Endothelial cell of umbilical vein (primary cell): Measurements from ENCODE around the gene ROMO1. TPM values are rescaled to one million over a fixed set of nuclear protein-coding genes. Genes with fewer than 3 reads are reported as not detected.

Source experiments
- BruUV-seq: library from RNA; stranded (reverse); fragments of 400-500 nt; replicated peaks from 2 replicates; lab custom pipeline; 2021; lab: Mats Ljungman, UMichigan
- CTCF ChIA-PET: fragments of 300-600, 350-600 bp; sonication (Branson Sonifier 250); formaldehyde crosslinking; loops from one replicate; lab custom pipeline; 2021; ENCODE audit warnings: antibody characterized with exemption, inconsistent platforms; lab: Charles Lee
- POLR2A ChIA-PET: fragments of 300-600, 350-600 bp; sonication (Branson Sonifier 250); formaldehyde crosslinking; loops from one replicate; lab custom pipeline; 2021; ENCODE audit warnings: antibody characterized with exemption, inconsistent platforms; lab: Charles Lee
- DNase-seq: peaks from one replicate; pipeline ENCODE4 v3.0.0-alpha.2; 2011; ENCODE audit warnings: low read depth, low spot score
- FAIRE-seq: peaks from 2 replicates; lab custom pipeline; 2011; peaks lifted over from hg19 to GRCh38; lab: Jason Lieb, UNC
- H2AFZ ChIP-seq: 2 replicates; pipeline ENCODE4 v1.6.0; 2012; ENCODE audit warnings: low read depth, low read length, control low read depth, inconsistent platforms
- H3K27ac ChIP-seq: 2 replicates; pipeline ENCODE4 v1.5.1; 2011; ENCODE audit warnings: low read depth, mild to moderate bottlenecking, control low read depth, low read length, moderate library complexity; ENCODE audit not compliant: insufficient read depth
- H3K27me3 ChIP-seq, 2 experiments: 2 replicates each; pipeline versions ENCODE4 v1.6.0 to v1.6.1; 2011; ENCODE audit warnings: low read length in 2 of 2, mixed read lengths in 1 of 2; ENCODE audit not compliant: control insufficient read depth in 2 of 2, insufficient read depth in 2 of 2
- H3K36me3 ChIP-seq, 2 experiments: 2 replicates in 1 of 2; 3 replicates in 1 of 2; pipeline ENCODE4 v1.5.1; 2011; ENCODE audit warnings: low read length in 2 of 2, mild to moderate bottlenecking in 1 of 2, moderate library complexity in 1 of 2; ENCODE audit not compliant: control insufficient read depth in 2 of 2, insufficient read depth in 2 of 2; ENCODE audit errors: extremely low read depth in 1 of 2
- H3K4me1 ChIP-seq: 3 replicates; pipeline ENCODE4 v1.5.1; 2011; ENCODE audit warnings: mild to moderate bottlenecking, low read length; ENCODE audit not compliant: control insufficient read depth, insufficient read depth; ENCODE audit errors: extremely low read depth
- H3K4me2 ChIP-seq: 2 replicates; pipeline ENCODE4 v1.6.1; 2011; ENCODE audit warnings: low read length, control low read depth, mixed read lengths; ENCODE audit not compliant: insufficient read depth
- H3K4me3 ChIP-seq, 3 experiments: fragments of 200-600 bp in 1 of 3; sonication (generic), shearing (Covaris generic) in 1 of 3; replicated peaks in 1 of 3; 2 replicates each; pipeline ENCODE4 v1.5.1; 2011 to 2016; ENCODE audit warnings: control low read depth in 3 of 3, low read length in 3 of 3, mild to moderate bottlenecking in 2 of 3, inconsistent platforms in 1 of 3, low read depth in 1 of 3, moderate library complexity in 1 of 3; ENCODE audit not compliant: insufficient read depth in 1 of 3
- H3K79me2 ChIP-seq: 2 replicates; pipeline ENCODE4 v1.6.0; 2012; ENCODE audit warnings: low read length, inconsistent platforms; ENCODE audit not compliant: control insufficient read depth, insufficient read depth
- H3K9ac ChIP-seq: replicated peaks from 2 replicates; pipeline ENCODE3; 2011; ENCODE audit warnings: low read length, control low read depth; ENCODE audit not compliant: insufficient read depth; ENCODE audit errors: extremely low read depth
- H3K9me1 ChIP-seq: replicated peaks from 3 replicates; pipeline ENCODE4 v1.6.0; 2011; ENCODE audit warnings: mild to moderate bottlenecking, low read length; ENCODE audit not compliant: control insufficient read depth, insufficient read depth; ENCODE audit errors: extremely low read depth
- H3K9me3 ChIP-seq: replicated peaks from 2 replicates; pipeline ENCODE4 v1.5.1; 2012; ENCODE audit warnings: low read length, inconsistent platforms; ENCODE audit not compliant: control insufficient read depth, insufficient read depth
- H4K20me1 ChIP-seq: replicated peaks from 2 replicates; pipeline ENCODE3; 2011; ENCODE audit warnings: mild to moderate bottlenecking, low read length; ENCODE audit not compliant: control insufficient read depth, insufficient read depth; ENCODE audit errors: extremely low read depth
- EZH2 ChIP-seq: IDR thresholded peaks from 2 replicates; pipeline ENCODE4 v1.6.1; 2012; ENCODE audit warnings: borderline replicate concordance, low read depth, mild to moderate bottlenecking, moderate library complexity, low read length, inconsistent platforms; ENCODE audit not compliant: severe bottlenecking
- FOS ChIP-seq: IDR thresholded peaks from 2 replicates; pipeline ENCODE4 v1.6.1; 2011; ENCODE audit warnings: mild to moderate bottlenecking, low read length, moderate library complexity, borderline replicate concordance; ENCODE audit not compliant: insufficient read depth
- GATA2 ChIP-seq: IDR thresholded peaks from 2 replicates; pipeline ENCODE4 v1.7.0; 2011; ENCODE audit warnings: low read depth, mild to moderate bottlenecking, moderate library complexity, mixed read lengths, low read length; ENCODE audit not compliant: insufficient read length, insufficient read depth
- JUN ChIP-seq: IDR thresholded peaks from 2 replicates; pipeline ENCODE4 v1.6.1; 2011; ENCODE audit warnings: borderline replicate concordance, low read depth; ENCODE audit not compliant: insufficient read length, insufficient read depth
- MYC ChIP-seq: IDR thresholded peaks from one replicate; pipeline ENCODE4 v1.6.1; 2011; ENCODE audit warnings: mild to moderate bottlenecking, low read depth, low read length
- POLR2A ChIP-seq: IDR thresholded peaks from 2 replicates; pipeline ENCODE4 v1.6.1; 2012; ENCODE audit warnings: low read depth, mild to moderate bottlenecking, control low read depth, low read length
- POLR2AphosphoS5 ChIP-seq: IDR thresholded peaks from 2 replicates; pipeline ENCODE4 v1.6.1; 2012; ENCODE audit warnings: low read depth, mild to moderate bottlenecking, control low read depth, low read length, moderate library complexity; ENCODE audit not compliant: insufficient read depth
- dilution Hi-C: fragments of 300-500 bp; cut with MboI; formaldehyde crosslinking; loops from one replicate; pipeline ENCODE4 v1.15.0; 2019; ENCODE audit warnings: low sequenced_read_pairs; ENCODE audit not compliant: extremely low pct_ligation_motif_present
- intact Hi-C: fragments of 100-400 bp; cut with micrococcal nuclease; formaldehyde crosslinking; loops from one replicate; pipeline ENCODE4 v1.10.0; 2022
- polyA plus RNA-seq, 4 experiments: library from polyadenylated mRNA; depleted of rRNA in 3 of 4; stranded (reverse) in 3 of 4; unstranded in 1 of 4; fragments of >200 nt; gene quantifications; 2 replicates each; pipeline versions ENCODE4 v1.2.1 to v1.2.3, GENCODE V29; 2011 to 2012; ENCODE audit warnings: missing spikeins in 1 of 4
- total RNA-seq: library from RNA; stranded (reverse); gene quantifications from 2 replicates; pipeline ENCODE4 v1.2.3, GENCODE V29; 2021
- TF ChIP-seq, protein P1 (sequence below), 2 donors: IDR thresholded peaks; 1 replicate in 1 of 2; 2 replicates in 1 of 2; pipeline ENCODE4 v1.5.1; 2011; ENCODE audit warnings: low read length in 2 of 2, mild to moderate bottlenecking in 2 of 2, moderate library complexity in 2 of 2, control low read depth in 1 of 2, inconsistent platforms in 1 of 2, low read depth in 1 of 2; ENCODE audit not compliant: insufficient read depth in 1 of 2; ENCODE audit errors: extremely low read depth in 1 of 2
- TF ChIP-seq, protein P2 (sequence below): IDR thresholded peaks from 2 replicates; pipeline ENCODE4 v1.6.1; 2011; ENCODE audit not compliant: insufficient read depth, insufficient read length

Gene ROMO1
- total and polyA plus RNA-seq, 2 donors (not counting 3 experiments of a cell fraction or from before 2014, with no cell fraction given) = 174 to 1,099 TPM

DNA sequence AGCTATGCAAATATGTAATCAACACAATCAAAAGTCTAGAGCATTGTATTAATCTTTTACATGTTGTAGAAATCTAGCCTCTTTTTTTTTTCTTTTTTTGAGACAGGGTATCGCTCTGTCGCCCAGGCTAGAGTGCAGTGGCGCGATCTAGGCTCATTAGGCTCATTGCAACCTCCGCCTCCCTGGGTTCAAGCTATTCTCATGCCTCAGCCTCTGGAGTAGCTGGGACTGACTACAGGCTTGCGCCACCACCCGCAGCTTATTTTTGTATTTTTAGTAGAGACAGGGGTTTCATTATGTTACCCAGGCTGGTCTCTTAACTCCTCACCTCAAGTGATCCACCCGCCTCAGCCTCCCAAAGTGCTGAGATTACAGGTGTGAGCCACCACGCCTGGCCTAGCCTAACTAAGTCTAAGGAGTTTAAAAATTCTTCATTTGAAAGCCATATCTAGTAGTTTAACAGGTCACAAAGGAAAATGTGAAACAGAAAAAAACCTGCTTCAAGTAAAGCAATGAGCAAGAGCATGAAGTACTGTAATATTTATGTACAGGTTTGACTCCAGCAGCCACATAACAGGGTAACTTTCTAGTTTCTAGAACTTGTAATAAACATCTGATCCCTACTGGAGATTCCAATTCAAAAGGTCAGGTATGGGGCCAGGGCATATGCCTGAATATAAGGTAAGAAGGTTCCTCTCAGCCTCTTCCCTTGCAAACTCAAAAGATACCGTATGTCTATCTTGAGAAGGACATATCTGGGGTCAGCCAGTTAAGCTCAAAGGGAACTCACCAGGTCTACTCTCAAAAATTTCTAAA lies 38.9 kb upstream of the ROMO1 start:
- H4K20me1 ChIP-seq = peaks cover 23% of the 10 kb centered on the region
- no peak overlapping the region for H3K9ac ChIP-seq
- BruUV-seq = no TSS peak
- peaks cover 0 to 5% of the 10 kb centered on the region in 2 experiments for H3K36me3 ChIP-seq
- H3K27me3 ChIP-seq = no peaks in the 10 kb centered on the region
- peaks cover 91% of the 10 kb centered on the region for H3K79me2 ChIP-seq
- dilution Hi-C loops (no loop called here), intact Hi-C loops (loop anchor here (5.0 kb wide), 1 partner anchor 82 kb away; the partner anchor contains the start of gene RBM39)
- no peaks in the 10 kb centered on the region for H3K9me1 ChIP-seq
- DNase-seq (no peak), FAIRE-seq (no peak)
- TF ChIP-seq, protein P1, sequence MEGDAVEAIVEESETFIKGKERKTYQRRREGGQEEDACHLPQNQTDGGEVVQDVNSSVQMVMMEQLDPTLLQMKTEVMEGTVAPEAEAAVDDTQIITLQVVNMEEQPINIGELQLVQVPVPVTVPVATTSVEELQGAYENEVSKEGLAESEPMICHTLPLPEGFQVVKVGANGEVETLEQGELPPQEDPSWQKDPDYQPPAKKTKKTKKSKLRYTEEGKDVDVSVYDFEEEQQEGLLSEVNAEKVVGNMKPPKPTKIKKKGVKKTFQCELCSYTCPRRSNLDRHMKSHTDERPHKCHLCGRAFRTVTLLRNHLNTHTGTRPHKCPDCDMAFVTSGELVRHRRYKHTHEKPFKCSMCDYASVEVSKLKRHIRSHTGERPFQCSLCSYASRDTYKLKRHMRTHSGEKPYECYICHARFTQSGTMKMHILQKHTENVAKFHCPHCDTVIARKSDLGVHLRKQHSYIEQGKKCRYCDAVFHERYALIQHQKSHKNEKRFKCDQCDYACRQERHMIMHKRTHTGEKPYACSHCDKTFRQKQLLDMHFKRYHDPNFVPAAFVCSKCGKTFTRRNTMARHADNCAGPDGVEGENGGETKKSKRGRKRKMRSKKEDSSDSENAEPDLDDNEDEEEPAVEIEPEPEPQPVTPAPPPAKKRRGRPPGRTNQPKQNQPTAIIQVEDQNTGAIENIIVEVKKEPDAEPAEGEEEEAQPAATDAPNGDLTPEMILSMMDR (IDR thresholded peaks at IDR 0.05; ENCODE audit: extremely low read depth in 1 of 2, insufficient read depth in 1 of 2, low read depth in 1 of 2, low read length in 2 of 2) = no peak
- TF ChIP-seq EZH2 (no peak), POLR2AphosphoS5 (no peak), FOS (no peak), MYC (no peak), JUN (no peak), GATA2 (no peak), POLR2A (no peak)
- TF ChIP-seq, protein P2, sequence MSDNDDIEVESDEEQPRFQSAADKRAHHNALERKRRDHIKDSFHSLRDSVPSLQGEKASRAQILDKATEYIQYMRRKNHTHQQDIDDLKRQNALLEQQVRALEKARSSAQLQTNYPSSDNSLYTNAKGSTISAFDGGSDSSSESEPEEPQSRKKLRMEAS = no peak
- no peak overlapping the region for H3K27ac ChIP-seq
- CTCF ChIA-PET = interaction anchor here (0.6 to 0.7 kb wide), 2 partner anchors 12 to 213 kb away, joined by 3 read pairs; no protein-coding TSS in a partner anchor
- no peaks in the 10 kb centered on the region for H3K9me3 ChIP-seq
- H3K4me1 ChIP-seq = peaks cover 19% of the 10 kb centered on the region
- H2AFZ ChIP-seq = no peak overlapping the region
- no peak overlapping the region for H3K4me3 ChIP-seq
- POLR2A ChIA-PET = no interaction called here
- H3K4me2 ChIP-seq = no peak overlapping the region
